Effector memory CD4-positive, alpha-beta T cell (primary cell): Measurements from ENCODE around the gene ZBTB7B.

Source experiments
- DNase-seq, 3 donors: peaks; one replicate each; pipeline ENCODE4 v3.0.0-alpha.2; 2020
- H3K27ac ChIP-seq: 2 replicates; pipeline ENCODE4 v1.7.0; 2013; ENCODE audit warnings: mild to moderate bottlenecking, low read length, moderate library complexity; ENCODE audit not compliant: insufficient read depth, poor library complexity, severe bottlenecking
- H3K27me3 ChIP-seq: replicated peaks from 2 replicates; pipeline ENCODE4 v1.7.0; 2013; ENCODE audit warnings: mild to moderate bottlenecking, low read length; ENCODE audit not compliant: insufficient read depth, control insufficient read depth, poor library complexity, severe bottlenecking
- H3K36me3 ChIP-seq: 2 replicates; pipeline ENCODE4 v1.7.0; 2013; ENCODE audit warnings: mild to moderate bottlenecking, low read length, moderate library complexity; ENCODE audit not compliant: control insufficient read depth, insufficient read depth
- H3K4me1 ChIP-seq: 2 replicates; pipeline ENCODE4 v1.7.0; 2013; ENCODE audit warnings: low read length, mild to moderate bottlenecking; ENCODE audit not compliant: control insufficient read depth, insufficient read depth, poor library complexity, severe bottlenecking
- H3K4me3 ChIP-seq: 2 replicates; pipeline ENCODE4 v1.7.0; 2013; ENCODE audit warnings: low read length, low read depth, mild to moderate bottlenecking; ENCODE audit not compliant: insufficient read depth, poor library complexity, severe bottlenecking
- H3K9me3 ChIP-seq: 2 replicates; pipeline ENCODE4 v1.7.0; 2013; ENCODE audit warnings: mild to moderate bottlenecking, low read length, moderate library complexity; ENCODE audit not compliant: control insufficient read depth

Gene ZBTB7B

DNA sequence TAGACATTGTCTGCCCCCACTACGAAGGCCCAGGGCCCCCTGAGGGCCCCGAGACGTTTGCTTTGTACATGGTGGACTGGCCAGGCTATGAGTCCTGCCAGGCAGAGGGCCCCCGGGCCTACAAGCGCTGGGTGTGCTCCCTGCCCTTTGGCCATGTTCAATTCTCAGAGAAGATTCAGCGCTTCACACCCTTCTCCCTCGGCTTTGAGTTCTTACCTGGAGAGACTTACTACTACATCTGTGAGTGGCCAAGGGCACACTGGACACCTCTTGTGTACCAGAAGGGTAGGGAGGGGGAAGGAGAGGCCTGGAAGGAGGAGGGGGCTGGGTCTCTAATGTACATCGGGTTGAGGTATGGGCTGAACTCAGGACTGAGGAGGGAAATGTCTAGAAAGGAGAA is 64.2 kb downstream of the ZBTB7B start:
- Histone ChIP-seq H3K27ac (no peak overlapping the region), H3K9me3 (no peaks in the 10 kb centered on the region), H3K4me3 (no peak overlapping the region), H3K27me3 (no peaks in the 10 kb centered on the region), H3K4me1 (peaks cover 35% of the 10 kb centered on the region), H3K36me3 (peaks cover 14% of the 10 kb centered on the region)
- no peak for DNase-seq
